Inflammatory macrophage treated with lipopolysaccharide for 4 hours (primary cell): ENCODE results near the gene PSMC5.
A peak's percentile ranks its signal among the peaks of the same experiment; 100 is the strongest.
"Not testable (repeated sequence)": the region's sequence is repeated elsewhere in the genome, so short reads cannot be mapped to it uniquely, and the experiment has no call there.

Source experiments
- DNase-seq: peaks from one replicate; pipeline ENCODE4 v3.0.0-alpha.2; 2020

Gene PSMC5

GRCh38 chr17:63841350-63842172 is 14.3 kb downstream of the PSMC5 start:
- DNase-seq: peak; percentile 61

- DNase-seq: peak; percentile 12
Observed at GRCh38 chr17:63842173-63842539, 14.9 kb downstream of the PSMC5 start.

- DNase-seq: peak; percentile 99
Observed at GRCh38 chr17:63842540-63843386, 15.5 kb downstream of the PSMC5 start, which contains the start of gene SMARCD2. Gene SMARCD2 (minus strand): TSS chr17:63842685. CDS start chr17:63842674, 11 bp downstream.

- DNase-seq: peak; percentile 72
Observed at GRCh38 chr17:63843387-63843888, 16.2 kb downstream of the PSMC5 start.

GRCh38 chr17:63843910-63844677 is 16.9 kb downstream of the PSMC5 start:
- no peak for DNase-seq

- DNase-seq: no peak
Observed at GRCh38 chr17:63845509-63845908, 18.3 kb downstream of the PSMC5 start.

- no peak for DNase-seq
Observed at GRCh38 chr17:63847525-63848249, 20.5 kb downstream of the PSMC5 start.

- peak; percentile 97 for DNase-seq
Observed at GRCh38 chr17:63848834-63849689, 21.8 kb downstream of the PSMC5 start.

- no peak for DNase-seq
Observed at GRCh38 chr17:63850401-63850800, 23.2 kb downstream of the PSMC5 start.

GRCh38 chr17:63853260-63853659 is 26.0 kb downstream of the PSMC5 start:
- DNase-seq: no peak

- no peak for DNase-seq
Observed at GRCh38 chr17:63854709-63855108, 27.5 kb downstream of the PSMC5 start.

- no peak for DNase-seq
Observed at GRCh38 chr17:63855185-63855584, 28.0 kb downstream of the PSMC5 start.

GRCh38 chr17:63856425-63856824 is 29.2 kb downstream of the PSMC5 start:
- not testable (repeated sequence) for DNase-seq

- DNase-seq: no peak
Observed at GRCh38 chr17:63859257-63859656, 32.0 kb downstream of the PSMC5 start.

- not testable (repeated sequence) for DNase-seq
Observed at GRCh38 chr17:63866625-63867024, 39.4 kb downstream of the PSMC5 start.

- not testable (repeated sequence) for DNase-seq
Observed at GRCh38 chr17:63869491-63870291, 42.5 kb downstream of the PSMC5 start.

GRCh38 chr17:63870292-63870665 is 43.0 kb downstream of the PSMC5 start:
- not testable (repeated sequence) for DNase-seq

- not testable (repeated sequence) for DNase-seq
Observed at GRCh38 chr17:63871646-63872365, 44.6 kb downstream of the PSMC5 start.

GRCh38 chr17:63873577-63873976 is 46.3 kb downstream of the PSMC5 start, which contains the start of gene CSH2:
Gene CSH2 (minus strand): TSS chr17:63873677. CDS start chr17:63873614, 63 bp downstream.
- not testable (repeated sequence) for DNase-seq
